Sigmoid colon (tissue), 4 donors: ENCODE results near the gene BCL2A1.

Experiments
- POLR2A ChIP-seq, 2 donors: fragments of 450-650 bp; IDR thresholded peaks; one replicate each; pipeline ENCODE4 v1.6.1; 2016; ENCODE audit warnings: antibody characterized with exemption in 2 of 2, mild to moderate bottlenecking in 2 of 2, moderate library complexity in 2 of 2
- POLR2AphosphoS5 ChIP-seq, 4 donors: sonication (generic); formaldehyde crosslinking; IDR thresholded peaks; one replicate each; pipeline ENCODE4 v1.6.1; 2017; ENCODE audit warnings: antibody characterized with exemption in 4 of 4
- TF ChIP-seq, protein P1 (sequence below), 4 experiments: fragments of 450-650 bp in 3 of 4; fragments of 200-600 bp in 1 of 4; IDR thresholded peaks; one replicate each; pipeline ENCODE4 v1.5.1; 2016 to 2019; ENCODE audit warnings: antibody characterized with exemption in 4 of 4, mild to moderate bottlenecking in 3 of 4, moderate library complexity in 2 of 4

DNA sequence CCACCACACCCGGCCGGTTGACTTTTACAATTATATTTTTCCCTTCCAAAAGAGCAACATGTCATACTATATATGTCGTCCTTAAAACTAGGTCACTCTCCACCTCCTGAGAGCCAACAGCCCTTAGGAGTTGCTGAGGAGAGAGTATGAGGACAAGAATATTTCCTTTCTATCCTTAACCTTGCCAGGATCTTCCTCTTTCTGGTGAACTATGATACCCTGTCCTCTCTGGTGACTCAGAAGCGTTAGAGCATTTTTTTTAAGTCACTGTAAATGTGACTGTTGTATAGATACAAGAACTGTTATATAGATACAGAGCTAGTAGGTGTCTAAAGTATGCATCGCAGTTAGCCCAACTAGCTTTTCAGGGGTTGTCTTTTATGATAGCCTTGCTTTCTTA is 40.5 kb downstream of the BCL2A1 start:
- no peak for TF ChIP-seq POLR2A (IDR thresholded peaks at IDR 0.05)
- TF ChIP-seq POLR2AphosphoS5 (IDR thresholded peaks at IDR 0.05): no peak
- TF ChIP-seq, protein P1, sequence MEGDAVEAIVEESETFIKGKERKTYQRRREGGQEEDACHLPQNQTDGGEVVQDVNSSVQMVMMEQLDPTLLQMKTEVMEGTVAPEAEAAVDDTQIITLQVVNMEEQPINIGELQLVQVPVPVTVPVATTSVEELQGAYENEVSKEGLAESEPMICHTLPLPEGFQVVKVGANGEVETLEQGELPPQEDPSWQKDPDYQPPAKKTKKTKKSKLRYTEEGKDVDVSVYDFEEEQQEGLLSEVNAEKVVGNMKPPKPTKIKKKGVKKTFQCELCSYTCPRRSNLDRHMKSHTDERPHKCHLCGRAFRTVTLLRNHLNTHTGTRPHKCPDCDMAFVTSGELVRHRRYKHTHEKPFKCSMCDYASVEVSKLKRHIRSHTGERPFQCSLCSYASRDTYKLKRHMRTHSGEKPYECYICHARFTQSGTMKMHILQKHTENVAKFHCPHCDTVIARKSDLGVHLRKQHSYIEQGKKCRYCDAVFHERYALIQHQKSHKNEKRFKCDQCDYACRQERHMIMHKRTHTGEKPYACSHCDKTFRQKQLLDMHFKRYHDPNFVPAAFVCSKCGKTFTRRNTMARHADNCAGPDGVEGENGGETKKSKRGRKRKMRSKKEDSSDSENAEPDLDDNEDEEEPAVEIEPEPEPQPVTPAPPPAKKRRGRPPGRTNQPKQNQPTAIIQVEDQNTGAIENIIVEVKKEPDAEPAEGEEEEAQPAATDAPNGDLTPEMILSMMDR (IDR thresholded peaks at IDR 0.05): no peak
